IMR-90 (cell line): ENCODE measurements around the gene CENPF. TPM values are rescaled to one million over a fixed set of nuclear protein-coding genes. Genes with fewer than 3 reads are reported as not detected.
A peak's percentile ranks its signal among the peaks of the same experiment; 100 is the strongest.

Experiments used
- ATAC-seq: fragments of 200-7000 bp; cut with Tn5 transposase; 2 replicates; pipeline ENCODE4 v1.9.1; 2020; ENCODE audit warnings: low read depth, mild to moderate bottlenecking, moderate library complexity
- BruUV-seq: library from RNA; stranded (reverse); fragments of 400-500 nt; replicated peaks from 2 replicates; lab custom pipeline; 2021; lab: Mats Ljungman, UMichigan
- CTCF ChIA-PET: fragments of 300-600 bp; formaldehyde crosslinking; extraction: SDS; loops from one replicate; lab custom pipeline; 2021; ENCODE audit warnings: antibody characterized with exemption; lab: Yijun Ruan, JAX
- POLR2A ChIA-PET: fragments of 300-600 bp; sonication (Branson Sonifier 250); formaldehyde crosslinking; loops from one replicate; lab custom pipeline; 2022; ENCODE audit warnings: antibody characterized with exemption; ENCODE audit not compliant: unreplicated experiment; lab: Charles Lee
- DNase-seq: peaks from one replicate; pipeline ENCODE4 v3.0.0; 2013
- H2AFZ ChIP-seq: replicated peaks from 2 replicates; pipeline ENCODE3; 2013; ENCODE audit warnings: low read length, mild to moderate bottlenecking; ENCODE audit not compliant: poor library complexity
- H2AK5ac ChIP-seq: 2 replicates; pipeline ENCODE4 v1.6.1; 2013; ENCODE audit warnings: low read depth, low read length, inconsistent platforms
- H2AK9ac ChIP-seq: replicated peaks from 2 replicates; pipeline ENCODE3; 2013; ENCODE audit warnings: mild to moderate bottlenecking, low read depth, low read length, moderate library complexity; ENCODE audit not compliant: poor library complexity
- H2BK120ac ChIP-seq: 2 replicates; pipeline ENCODE4 v1.6.1; 2013; ENCODE audit warnings: low read depth, low read length, inconsistent platforms
- H2BK15ac ChIP-seq: 3 replicates; pipeline ENCODE4 v1.6.1; 2013; ENCODE audit warnings: low read depth, low read length, inconsistent platforms
- H2BK20ac ChIP-seq: 2 replicates; pipeline ENCODE4 v1.6.1; 2013; ENCODE audit warnings: low read depth, mild to moderate bottlenecking, inconsistent platforms, low read length, moderate library complexity
- H2BK5ac ChIP-seq: 2 replicates; pipeline ENCODE4 v1.6.1; 2013; ENCODE audit warnings: mild to moderate bottlenecking, low read depth, low read length, inconsistent platforms; ENCODE audit not compliant: poor library complexity, severe bottlenecking
- H3K14ac ChIP-seq: replicated peaks from 2 replicates; pipeline ENCODE4 v1.6.1; 2013; ENCODE audit warnings: low read depth, low read length, inconsistent platforms
- H3K18ac ChIP-seq: 2 replicates; pipeline ENCODE4 v1.6.1; 2013; ENCODE audit warnings: low read depth, low read length, control low read depth
- H3K23ac ChIP-seq: 2 replicates; pipeline ENCODE4 v1.6.1; 2013; ENCODE audit warnings: low read depth, low read length, inconsistent platforms
- H3K27ac ChIP-seq: 2 replicates; pipeline ENCODE4 v1.5.1; 2013; ENCODE audit warnings: mild to moderate bottlenecking, control low read depth, low read length; ENCODE audit not compliant: insufficient read depth
- H3K27me3 ChIP-seq: 2 replicates; pipeline ENCODE4 v1.6.1; 2013; ENCODE audit warnings: low read length; ENCODE audit not compliant: control insufficient read depth, insufficient read depth
- H3K36me3 ChIP-seq: 2 replicates; pipeline ENCODE4 v1.6.1; 2013; ENCODE audit warnings: low read length, mixed read lengths; ENCODE audit not compliant: control insufficient read depth, insufficient read depth
- H3K4ac ChIP-seq: 2 replicates; pipeline ENCODE4 v1.6.1; 2013; ENCODE audit warnings: low read depth, low read length, inconsistent platforms
- H3K4me1 ChIP-seq: 2 replicates; pipeline ENCODE4 v1.6.1; 2013; ENCODE audit warnings: low read length, mixed read lengths; ENCODE audit not compliant: control insufficient read depth, insufficient read depth
- H3K4me2 ChIP-seq: 2 replicates; pipeline ENCODE4 v1.6.1; 2013; ENCODE audit warnings: low read depth, mild to moderate bottlenecking, control low read depth, low read length, moderate library complexity
- H3K4me3 ChIP-seq: 2 replicates; pipeline ENCODE4 v1.5.1; 2013; ENCODE audit warnings: low read depth, mild to moderate bottlenecking, control low read depth, low read length, moderate library complexity; ENCODE audit not compliant: insufficient read depth
- H3K56ac ChIP-seq: 2 replicates; pipeline ENCODE4 v1.6.1; 2013; ENCODE audit warnings: low read length, inconsistent platforms; ENCODE audit not compliant: insufficient read depth; ENCODE audit errors: extremely low read depth
- H3K79me1 ChIP-seq, 2 experiments: 2 replicates each; pipeline ENCODE4 v1.6.1; 2013; ENCODE audit warnings: low read length in 2 of 2, inconsistent platforms in 1 of 2, low read depth in 1 of 2
- H3K9ac ChIP-seq: 2 replicates; pipeline ENCODE4 v1.6.1; 2013; ENCODE audit warnings: low read depth, low read length, control low read depth
- H3K9me1 ChIP-seq: 2 replicates; pipeline ENCODE4 v1.6.1; 2013; ENCODE audit warnings: low read length, inconsistent platforms; ENCODE audit not compliant: insufficient read depth
- H3K9me3 ChIP-seq: 2 replicates; pipeline ENCODE4 v1.6.1; 2013; ENCODE audit warnings: low read length; ENCODE audit not compliant: control insufficient read depth, insufficient read depth
- H4K20me1 ChIP-seq: 2 replicates; pipeline ENCODE4 v1.6.1; 2013; ENCODE audit warnings: low read length, inconsistent platforms; ENCODE audit not compliant: insufficient read depth
- H4K5ac ChIP-seq: 2 replicates; pipeline ENCODE4 v1.6.1; 2013; ENCODE audit warnings: mild to moderate bottlenecking, low read depth, low read length, control low read depth
- H4K8ac ChIP-seq, 2 experiments: 2 replicates each; pipeline ENCODE4 v1.6.1; 2013; ENCODE audit warnings: low read depth in 2 of 2, low read length in 2 of 2, control low read depth in 1 of 2, inconsistent platforms in 1 of 2
- H4K91ac ChIP-seq: 2 replicates; pipeline ENCODE4 v1.6.1; 2013; ENCODE audit warnings: low read depth, low read length, inconsistent platforms; ENCODE audit not compliant: insufficient read depth
- BHLHE40 ChIP-seq: fragments of 150-350 bp; IDR thresholded peaks from 2 replicates; pipeline ENCODE4 v1.6.1; 2016; ENCODE audit warnings: mild to moderate bottlenecking, low read depth, low read length
- CEBPB ChIP-seq: IDR thresholded peaks from 2 replicates; pipeline ENCODE4 v1.6.1; 2012; ENCODE audit warnings: low read depth, low read length, improper control_type of control experiment
- CHD1 ChIP-seq: IDR thresholded peaks from 2 replicates; pipeline ENCODE4 v1.6.1; 2012; ENCODE audit warnings: low read depth, low read length, improper control_type of control experiment
- ELK1 ChIP-seq: fragments of 150-350 bp; IDR thresholded peaks from 2 replicates; pipeline ENCODE4 v1.6.1; 2016; ENCODE audit warnings: low read depth, mild to moderate bottlenecking, low read length, moderate library complexity, borderline replicate concordance
- FOS ChIP-seq: fragments of 150-350 bp; IDR thresholded peaks from 2 replicates; pipeline ENCODE4 v1.6.1; 2016; ENCODE audit warnings: low read depth, low read length
- MAZ ChIP-seq: IDR thresholded peaks from 2 replicates; pipeline ENCODE4 v1.6.1; 2012; ENCODE audit warnings: low read depth, mild to moderate bottlenecking, low read length, improper control_type of control experiment, moderate library complexity, borderline replicate concordance
- NFE2L2 ChIP-seq: fragments of 150-350 bp; IDR thresholded peaks from 2 replicates; pipeline ENCODE4 v1.6.1; 2016; ENCODE audit warnings: low read depth, mild to moderate bottlenecking, low read length
- POLR2A ChIP-seq: IDR thresholded peaks from 2 replicates; pipeline ENCODE4 v1.6.1; 2012; ENCODE audit warnings: mild to moderate bottlenecking, low read depth, low read length
- RCOR1 ChIP-seq: IDR thresholded peaks from 2 replicates; pipeline ENCODE4 v1.6.1; 2012; ENCODE audit warnings: mild to moderate bottlenecking, low read length, improper control_type of control experiment; ENCODE audit not compliant: insufficient replicate concordance
- RFX5 ChIP-seq: IDR thresholded peaks from 2 replicates; pipeline ENCODE4 v1.8.0; 2012; ENCODE audit warnings: low read depth, mild to moderate bottlenecking, low read length, moderate library complexity
- SMC3 ChIP-seq: fragments of 150-350 bp; IDR thresholded peaks from 2 replicates; pipeline ENCODE4 v1.6.1; 2016; ENCODE audit warnings: low read depth, mild to moderate bottlenecking, antibody characterized with exemption, low read length, moderate library complexity
- USF2 ChIP-seq: fragments of 150-350 bp; IDR thresholded peaks from 2 replicates; pipeline ENCODE4 v1.6.1; 2017; ENCODE audit warnings: mild to moderate bottlenecking, antibody characterized with exemption, low read length, low read depth
- WGBS, 2 experiments: methylation state at CpG; one replicate each; pipeline versions ENCODE4 v1.1.5 to v1.1.7; 2013; ENCODE audit warnings: missing lambda C conversion rate in 2 of 2; ENCODE audit not compliant: insufficient read length in 1 of 2; ENCODE audit errors: extremely low coverage in 2 of 2; 5-methylcytosine and 5-hydroxymethylcytosine counted together
- dilution Hi-C: fragments of 300-500 bp; cut with HindIII; formaldehyde crosslinking; loops from one replicate; pipeline ENCODE4 v1.14.3; 2018; ENCODE audit warnings: low sequenced_read_pairs; ENCODE audit not compliant: unreplicated experiment
- in situ Hi-C: fragments of 300-500 bp; cut with MboI; formaldehyde crosslinking; loops from 3 replicates; pipeline ENCODE4 v1.14.3; 2019; ENCODE audit warnings: low sequenced_read_pairs, inconsistent platforms, mixed read lengths
- intact Hi-C: fragments of 100-400 bp; cut with micrococcal nuclease; formaldehyde crosslinking; loops from 2 replicates; pipeline ENCODE4 v1.10.0; 2022
- polyA plus RNA-seq, 3 experiments: library from polyadenylated mRNA; depleted of rRNA; stranded (reverse); fragments of >200 nt; gene quantifications; 2 replicates each; pipeline ENCODE4 v1.2.3, GENCODE V29; 2012; ENCODE audit warnings: low replicate concordance in 1 of 3
- total RNA-seq: library from RNA; depleted of rRNA; stranded (reverse); fragments of >200 nt; gene quantifications from 2 replicates; pipeline ENCODE4 v1.2.3, GENCODE V29; 2012
- TF ChIP-seq, protein P1 (sequence below): conservative IDR thresholded peaks from 2 replicates; pipeline ENCODE4 v1.5.1; 2012; ENCODE audit warnings: mild to moderate bottlenecking, low read depth, low read length, improper control_type of control experiment

Gene CENPF
- total and polyA plus RNA-seq, 2 of the 4 experiments (the other 2 are of a cell fraction), result 20.9 to 51.8 TPM

GRCh38 chr1:214670098-214670497 is 67.1 kb downstream of the CENPF start:
- H4K8ac ChIP-seq, result no peak overlapping the region; a peak in 1 of 4 replicates
- CTCF ChIA-PET, result interaction anchor here (0.8 kb wide), 1 partner anchor 9 kb away, joined by 4 read pairs; no protein-coding TSS in a partner anchor
- no peak overlapping the region for H2AK5ac ChIP-seq
- H3K4me3 ChIP-seq, result no peak overlapping the region
- no peak overlapping the region for H2BK20ac ChIP-seq
- no peak overlapping the region for H3K14ac ChIP-seq
- dilution Hi-C loops (loop anchor here (25.0 kb wide), 1 partner anchor 867 kb away; no protein-coding TSS in a partner anchor), in situ Hi-C loops (no loop called here), intact Hi-C loops (no loop called here)
- H3K27ac ChIP-seq, result no peak overlapping the region
- no peak overlapping the region for H4K5ac ChIP-seq
- TF ChIP-seq FOS (no peak), SMC3 (no peak), POLR2A (no peak), USF2 (no peak), CEBPB (no peak), RFX5 (no peak), ELK1 (no peak), BHLHE40 (no peak), MAZ (no peak), RCOR1 (no peak), NFE2L2 (no peak), CHD1 (no peak)
- TF ChIP-seq, protein P1, sequence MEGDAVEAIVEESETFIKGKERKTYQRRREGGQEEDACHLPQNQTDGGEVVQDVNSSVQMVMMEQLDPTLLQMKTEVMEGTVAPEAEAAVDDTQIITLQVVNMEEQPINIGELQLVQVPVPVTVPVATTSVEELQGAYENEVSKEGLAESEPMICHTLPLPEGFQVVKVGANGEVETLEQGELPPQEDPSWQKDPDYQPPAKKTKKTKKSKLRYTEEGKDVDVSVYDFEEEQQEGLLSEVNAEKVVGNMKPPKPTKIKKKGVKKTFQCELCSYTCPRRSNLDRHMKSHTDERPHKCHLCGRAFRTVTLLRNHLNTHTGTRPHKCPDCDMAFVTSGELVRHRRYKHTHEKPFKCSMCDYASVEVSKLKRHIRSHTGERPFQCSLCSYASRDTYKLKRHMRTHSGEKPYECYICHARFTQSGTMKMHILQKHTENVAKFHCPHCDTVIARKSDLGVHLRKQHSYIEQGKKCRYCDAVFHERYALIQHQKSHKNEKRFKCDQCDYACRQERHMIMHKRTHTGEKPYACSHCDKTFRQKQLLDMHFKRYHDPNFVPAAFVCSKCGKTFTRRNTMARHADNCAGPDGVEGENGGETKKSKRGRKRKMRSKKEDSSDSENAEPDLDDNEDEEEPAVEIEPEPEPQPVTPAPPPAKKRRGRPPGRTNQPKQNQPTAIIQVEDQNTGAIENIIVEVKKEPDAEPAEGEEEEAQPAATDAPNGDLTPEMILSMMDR, result no peak
- H3K9me3 ChIP-seq, result no peaks in the 10 kb centered on the region
- no peak overlapping the region for H3K23ac ChIP-seq
- DNase-seq (peak; percentile 65), ATAC-seq (peak; percentile 51)
- no peak overlapping the region for H3K4me2 ChIP-seq
- no peak overlapping the region for H4K91ac ChIP-seq
- H2BK120ac ChIP-seq, result no peak overlapping the region
- H3K9me1 ChIP-seq, result 0 out of 2 replicates have a peak, but pooled peaks cover 4% of the 10 kb centered on the region
- H3K27me3 ChIP-seq, result no peaks in the 10 kb centered on the region
- H4K20me1 ChIP-seq, result no peaks in the 10 kb centered on the region
- no peak overlapping the region for H2BK15ac ChIP-seq
- H3K4me1 ChIP-seq, result no peaks in the 10 kb centered on the region
- peak overlapping the region; percentile 2 for H2AFZ ChIP-seq
- WGBS, 2 experiments, result no CpG with 5 or more reads among the region's 2 CpGs
- POLR2A ChIA-PET, result interaction anchor here (0.6 kb wide), 1 partner anchor 238 kb away, joined by 3 read pairs; no protein-coding TSS in a partner anchor
- H2AK9ac ChIP-seq, result no peak overlapping the region
- H3K4ac ChIP-seq, result no peak overlapping the region
- H3K79me1 ChIP-seq, result peaks cover 4 to 17% of the 10 kb centered on the region in 2 experiments; a peak in 3 of 4 replicates
- H3K36me3 ChIP-seq, result peaks cover under 1% of the 10 kb centered on the region; the same call in 1 of the 2 replicates
- no peak overlapping the region for H3K9ac ChIP-seq
- no peak overlapping the region for H2BK5ac ChIP-seq
- no peak overlapping the region for H3K18ac ChIP-seq
- no peak overlapping the region for H3K56ac ChIP-seq
- BruUV-seq, result no TSS peak
